ENCODE data around the gene CD2.

Gene CD2

GRCh38 chr1:116806245-116806644, 52.0 kb downstream of the CD2 start:
- Histone ChIP-seq H3K27ac (no peak overlapping the region), H3K36me3 (replicated peaks) (no peaks in the 10 kb centered on the region), H3K27me3 (replicated peaks) (no peaks in the 10 kb centered on the region), H3K4me3 (ENCODE audit: low read depth, low read length) (no peak overlapping the region)
- DNase-seq: no peak
- TF ChIP-seq CTCF (IDR thresholded peaks at IDR 0.05; ENCODE audit: low read depth, low read length, missing control alignments): no peak
- in situ Hi-C loops (cut with HindIII; ENCODE audit: low pct_ligation_motif_present, low sequenced_read_pairs): no loop called here

- H3K36me3 ChIP-seq (replicated peaks): no peaks in the 10 kb centered on the region
- H3K27ac ChIP-seq: no peak overlapping the region
- in situ Hi-C loops (cut with HindIII; ENCODE audit: low pct_ligation_motif_present, low sequenced_read_pairs): no loop called here
- no peak overlapping the region for H3K4me3 ChIP-seq (ENCODE audit: low read depth, low read length)
- TF ChIP-seq CTCF (IDR thresholded peaks at IDR 0.05; ENCODE audit: low read depth, low read length, missing control alignments): no peak
- H3K27me3 ChIP-seq (replicated peaks): no peaks in the 10 kb centered on the region
- DNase-seq: no peak
These were observed 52.4 kb downstream of the CD2 start for GRCh38 chr1:116806671-116807070.

GRCh38 chr1:116807394-116808199, 53.4 kb downstream of the CD2 start:
- in situ Hi-C loops (cut with HindIII; ENCODE audit: low pct_ligation_motif_present, low sequenced_read_pairs): no loop called here
- no peak for DNase-seq
- H3K27ac ChIP-seq: no peak overlapping the region
- no peaks in the 10 kb centered on the region for H3K27me3 ChIP-seq (replicated peaks)
- H3K36me3 ChIP-seq (replicated peaks): no peaks in the 10 kb centered on the region
- no peak overlapping the region for H3K4me3 ChIP-seq (ENCODE audit: low read depth, low read length)
- no peak for TF ChIP-seq CTCF (IDR thresholded peaks at IDR 0.05; ENCODE audit: low read depth, low read length, missing control alignments)

- H3K4me3 ChIP-seq (ENCODE audit: low read depth, low read length): no peak overlapping the region
- no peaks in the 10 kb centered on the region for H3K27me3 ChIP-seq (replicated peaks)
- H3K27ac ChIP-seq: no peak overlapping the region
- in situ Hi-C loops (cut with HindIII; ENCODE audit: low pct_ligation_motif_present, low sequenced_read_pairs): no loop called here
- no peak for TF ChIP-seq CTCF (IDR thresholded peaks at IDR 0.05; ENCODE audit: low read depth, low read length, missing control alignments)
- no peak for DNase-seq
- no peaks in the 10 kb centered on the region for H3K36me3 ChIP-seq (replicated peaks)
These were observed 54.1 kb downstream of the CD2 start for GRCh38 chr1:116808200-116808847.

GRCh38 chr1:116808848-116809508, 54.7 kb downstream of the CD2 start:
- Histone ChIP-seq H3K36me3 (replicated peaks) (no peaks in the 10 kb centered on the region), H3K27me3 (replicated peaks) (no peaks in the 10 kb centered on the region), H3K4me3 (ENCODE audit: low read depth, low read length) (no peak overlapping the region), H3K27ac (no peak overlapping the region)
- in situ Hi-C loops (cut with HindIII; ENCODE audit: low pct_ligation_motif_present, low sequenced_read_pairs): no loop called here
- no peak for DNase-seq
- TF ChIP-seq CTCF (IDR thresholded peaks at IDR 0.05; ENCODE audit: low read depth, low read length, missing control alignments): no peak
